Esophagus muscularis mucosa (tissue), 3 donors: ENCODE measurements around the gene DISC1.

Experiments
- POLR2A ChIP-seq: fragments of 450-650 bp; IDR thresholded peaks from one replicate; pipeline ENCODE4 v1.6.1; 2017; ENCODE audit warnings: antibody characterized with exemption, moderate library complexity, mild to moderate bottlenecking, low read depth
- TF ChIP-seq, protein P1 (sequence below), 3 experiments: fragments of 200-600 bp in 2 of 3; fragments of 450-650 bp in 1 of 3; sonication (generic) in 2 of 3; IDR thresholded peaks; one replicate each; pipeline ENCODE4 v1.5.1; 2017 to 2019; ENCODE audit warnings: antibody characterized with exemption in 3 of 3, mild to moderate bottlenecking in 2 of 3, moderate library complexity in 1 of 3

DNA sequence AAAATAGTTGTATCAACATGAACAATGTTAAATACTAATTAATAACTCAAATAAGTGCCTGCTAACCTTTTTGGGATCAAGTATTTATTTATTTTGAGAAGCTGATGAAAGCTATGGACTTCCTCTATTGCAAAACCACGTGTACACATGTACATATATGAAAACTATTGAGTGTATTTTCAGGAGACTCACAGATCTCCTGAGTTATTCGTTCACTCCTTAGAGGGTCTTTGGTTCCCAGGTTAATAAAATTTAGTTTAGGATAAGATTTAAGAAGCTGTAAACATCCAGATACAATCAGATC is 130.5 kb downstream of the DISC1 start:
- TF ChIP-seq, protein P1, sequence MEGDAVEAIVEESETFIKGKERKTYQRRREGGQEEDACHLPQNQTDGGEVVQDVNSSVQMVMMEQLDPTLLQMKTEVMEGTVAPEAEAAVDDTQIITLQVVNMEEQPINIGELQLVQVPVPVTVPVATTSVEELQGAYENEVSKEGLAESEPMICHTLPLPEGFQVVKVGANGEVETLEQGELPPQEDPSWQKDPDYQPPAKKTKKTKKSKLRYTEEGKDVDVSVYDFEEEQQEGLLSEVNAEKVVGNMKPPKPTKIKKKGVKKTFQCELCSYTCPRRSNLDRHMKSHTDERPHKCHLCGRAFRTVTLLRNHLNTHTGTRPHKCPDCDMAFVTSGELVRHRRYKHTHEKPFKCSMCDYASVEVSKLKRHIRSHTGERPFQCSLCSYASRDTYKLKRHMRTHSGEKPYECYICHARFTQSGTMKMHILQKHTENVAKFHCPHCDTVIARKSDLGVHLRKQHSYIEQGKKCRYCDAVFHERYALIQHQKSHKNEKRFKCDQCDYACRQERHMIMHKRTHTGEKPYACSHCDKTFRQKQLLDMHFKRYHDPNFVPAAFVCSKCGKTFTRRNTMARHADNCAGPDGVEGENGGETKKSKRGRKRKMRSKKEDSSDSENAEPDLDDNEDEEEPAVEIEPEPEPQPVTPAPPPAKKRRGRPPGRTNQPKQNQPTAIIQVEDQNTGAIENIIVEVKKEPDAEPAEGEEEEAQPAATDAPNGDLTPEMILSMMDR (IDR thresholded peaks at IDR 0.05), result no peak
- no peak for TF ChIP-seq POLR2A
